Spleen (tissue), 7 donors: Measurements from ENCODE around the gene PIP5K1B.

Experiments used
- POLR2A ChIP-seq, 3 donors: fragments of 450-650 bp; IDR thresholded peaks; one replicate each; pipeline ENCODE4 v1.5.1; 2017; ENCODE audit warnings: antibody characterized with exemption in 3 of 3, mild to moderate bottlenecking in 1 of 3
- TF ChIP-seq, protein P1 (sequence below), 11 experiments: fragments of 200-600 bp in 7 of 11; fragments of 450-650 bp in 4 of 11; sonication (generic) in 4 of 11; IDR thresholded peaks in 8 of 11; conservative IDR thresholded peaks in 3 of 11; 1 replicate in 7 of 11; 2 replicates in 4 of 11; pipeline versions ENCODE4 v1.4.0 to v1.8.0; 2016 to 2021; ENCODE audit warnings: antibody characterized with exemption in 11 of 11, inconsistent platforms in 4 of 11, mild to moderate bottlenecking in 1 of 11
- donor health status: DM: no; HTN: no; CAD: no; lungs with moderate emphysema.
- donor health status: DM: no; HTN: no; CAD: no.
- donor health status: DM: no; HTN: no; CAD: no.

- TF ChIP-seq POLR2A (IDR thresholded peaks at IDR 0.05) = no peak
- TF ChIP-seq, protein P1, sequence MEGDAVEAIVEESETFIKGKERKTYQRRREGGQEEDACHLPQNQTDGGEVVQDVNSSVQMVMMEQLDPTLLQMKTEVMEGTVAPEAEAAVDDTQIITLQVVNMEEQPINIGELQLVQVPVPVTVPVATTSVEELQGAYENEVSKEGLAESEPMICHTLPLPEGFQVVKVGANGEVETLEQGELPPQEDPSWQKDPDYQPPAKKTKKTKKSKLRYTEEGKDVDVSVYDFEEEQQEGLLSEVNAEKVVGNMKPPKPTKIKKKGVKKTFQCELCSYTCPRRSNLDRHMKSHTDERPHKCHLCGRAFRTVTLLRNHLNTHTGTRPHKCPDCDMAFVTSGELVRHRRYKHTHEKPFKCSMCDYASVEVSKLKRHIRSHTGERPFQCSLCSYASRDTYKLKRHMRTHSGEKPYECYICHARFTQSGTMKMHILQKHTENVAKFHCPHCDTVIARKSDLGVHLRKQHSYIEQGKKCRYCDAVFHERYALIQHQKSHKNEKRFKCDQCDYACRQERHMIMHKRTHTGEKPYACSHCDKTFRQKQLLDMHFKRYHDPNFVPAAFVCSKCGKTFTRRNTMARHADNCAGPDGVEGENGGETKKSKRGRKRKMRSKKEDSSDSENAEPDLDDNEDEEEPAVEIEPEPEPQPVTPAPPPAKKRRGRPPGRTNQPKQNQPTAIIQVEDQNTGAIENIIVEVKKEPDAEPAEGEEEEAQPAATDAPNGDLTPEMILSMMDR (IDR thresholded peaks at IDR 0.05 in 8 of 11, conservative IDR thresholded peaks at IDR 0.05 in 3 of 11) = no peak
Measured at GRCh38 chr9:68733021-68733405, 28.0 kb downstream of the PIP5K1B start.
